Endothelial cell (in vitro differentiated cells): ENCODE results near the gene TDRD1. TPM values are rescaled to one million over a fixed set of nuclear protein-coding genes. Genes with fewer than 3 reads are reported as not detected.

Experiments
- DNase-seq: peaks from one replicate; pipeline ENCODE4 v3.0.0; 2021; ENCODE audit warnings: low spot score
- H3K27ac Mint-ChIP-seq: one replicate; pipeline ENCODE4 v1.8.0; 2021; ENCODE audit warnings: mixed read lengths, inconsistent platforms; ENCODE audit not compliant: unreplicated experiment
- H3K27me3 Mint-ChIP-seq: one replicate; pipeline ENCODE4 v1.8.0; 2021; ENCODE audit warnings: mild to moderate bottlenecking, moderate library complexity, mixed read lengths, inconsistent platforms; ENCODE audit not compliant: unreplicated experiment
- H3K36me3 Mint-ChIP-seq: one replicate; pipeline ENCODE4 v1.8.0; 2021; ENCODE audit warnings: mild to moderate bottlenecking, low read depth, mixed read lengths, inconsistent platforms; ENCODE audit not compliant: unreplicated experiment
- H3K4me1 Mint-ChIP-seq: one replicate; pipeline ENCODE4 v1.8.0; 2021; ENCODE audit warnings: mild to moderate bottlenecking, mixed read lengths, inconsistent platforms; ENCODE audit not compliant: unreplicated experiment
- H3K4me3 Mint-ChIP-seq: one replicate; pipeline ENCODE4 v1.8.0; 2021; ENCODE audit warnings: mild to moderate bottlenecking, mixed read lengths, inconsistent platforms; ENCODE audit not compliant: unreplicated experiment
- H3K9me3 Mint-ChIP-seq: one replicate; pipeline ENCODE4 v1.8.0; 2021; ENCODE audit warnings: mixed read lengths, inconsistent platforms; ENCODE audit not compliant: unreplicated experiment
- CTCF ChIP-seq: fragments of 200-600 bp; sonication (generic); IDR thresholded peaks from one replicate; pipeline ENCODE4 v1.5.0; 2021; ENCODE audit warnings: antibody characterized with exemption; ENCODE audit not compliant: unreplicated experiment
- total RNA-seq: library from RNA; stranded (reverse); fragmentation: NEBNext Ultra II Directional; extraction: Animal tissue kit (Norgen Biotek cat#: 25700); gene quantifications from one replicate; pipeline ENCODE4 v1.2.1, GENCODE V29; 2021; ENCODE audit not compliant: unreplicated experiment

The TDRD1 gene
- total RNA-seq, 1 donor from 2014 or later: 0.18 TPM

- Mint-ChIP-seq H3K36me3 (no peaks in the 10 kb centered on the region), H3K4me3 (no peak overlapping the region), H3K9me3 (no peaks in the 10 kb centered on the region), H3K4me1 (peaks cover 23% of the 10 kb centered on the region), H3K27ac (no peak overlapping the region), H3K27me3 (no peaks in the 10 kb centered on the region)
- no peak for DNase-seq
- TF ChIP-seq CTCF: no peak
Measured at GRCh38 chr10:114260366-114260765, 81.2 kb downstream of the TDRD1 start.

GRCh38 chr10:114261076-114261475 lies 81.9 kb downstream of the TDRD1 start:
- H3K27ac Mint-ChIP-seq: no peak overlapping the region
- no peak for DNase-seq
- peaks cover 23% of the 10 kb centered on the region for H3K4me1 Mint-ChIP-seq
- H3K27me3 Mint-ChIP-seq: no peaks in the 10 kb centered on the region
- H3K9me3 Mint-ChIP-seq: no peaks in the 10 kb centered on the region
- no peak overlapping the region for H3K4me3 Mint-ChIP-seq
- no peak for TF ChIP-seq CTCF
- no peaks in the 10 kb centered on the region for H3K36me3 Mint-ChIP-seq

GRCh38 chr10:114262496-114262895 lies 83.3 kb downstream of the TDRD1 start:
- no peak for TF ChIP-seq CTCF
- no peaks in the 10 kb centered on the region for H3K9me3 Mint-ChIP-seq
- peaks cover 16% of the 10 kb centered on the region for H3K4me1 Mint-ChIP-seq
- no peaks in the 10 kb centered on the region for H3K36me3 Mint-ChIP-seq
- no peaks in the 10 kb centered on the region for H3K27me3 Mint-ChIP-seq
- H3K27ac Mint-ChIP-seq: no peak overlapping the region
- no peak for DNase-seq
- no peak overlapping the region for H3K4me3 Mint-ChIP-seq

- Mint-ChIP-seq H3K9me3 (no peaks in the 10 kb centered on the region), H3K27ac (no peak overlapping the region), H3K4me1 (no peaks in the 10 kb centered on the region), H3K27me3 (peaks cover 2% of the 10 kb centered on the region), H3K36me3 (no peaks in the 10 kb centered on the region), H3K4me3 (no peak overlapping the region)
- no peak for DNase-seq
- no peak for TF ChIP-seq CTCF
Measured at GRCh38 chr10:114265392-114266053, 86.4 kb downstream of the TDRD1 start.

GRCh38 chr10:114266521-114266920 lies 87.4 kb downstream of the TDRD1 start:
- no peaks in the 10 kb centered on the region for H3K36me3 Mint-ChIP-seq
- TF ChIP-seq CTCF: no peak
- H3K4me3 Mint-ChIP-seq: no peak overlapping the region
- H3K27me3 Mint-ChIP-seq: peaks cover 2% of the 10 kb centered on the region
- no peaks in the 10 kb centered on the region for H3K4me1 Mint-ChIP-seq
- H3K27ac Mint-ChIP-seq: no peak overlapping the region
- H3K9me3 Mint-ChIP-seq: no peaks in the 10 kb centered on the region
- DNase-seq: no peak
